Hepatocyte (in vitro differentiated cells): ENCODE data around the gene ANKRD11.

Experiments
- EZH2 ChIP-seq: fragments of 200-600 bp; sonication (generic); IDR thresholded peaks from 2 replicates; pipeline ENCODE4 v1.6.1; 2016; ENCODE audit warnings: antibody characterized with exemption, mild to moderate bottlenecking, borderline replicate concordance
- EZH2phosphoT487 ChIP-seq: fragments of 200-600 bp; sonication (generic); IDR thresholded peaks from one replicate; pipeline ENCODE4 v1.6.1; 2018; ENCODE audit warnings: antibody characterized with exemption, mild to moderate bottlenecking, low read depth, moderate library complexity; ENCODE audit not compliant: unreplicated experiment, severe bottlenecking
- TF ChIP-seq, protein P1 (sequence below): fragments of 200-600 bp; sonication (generic); IDR thresholded peaks from 2 replicates; pipeline ENCODE4 v1.5.1; 2016; ENCODE audit warnings: antibody characterized with exemption, mild to moderate bottlenecking; ENCODE audit not compliant: poor library complexity

DNA sequence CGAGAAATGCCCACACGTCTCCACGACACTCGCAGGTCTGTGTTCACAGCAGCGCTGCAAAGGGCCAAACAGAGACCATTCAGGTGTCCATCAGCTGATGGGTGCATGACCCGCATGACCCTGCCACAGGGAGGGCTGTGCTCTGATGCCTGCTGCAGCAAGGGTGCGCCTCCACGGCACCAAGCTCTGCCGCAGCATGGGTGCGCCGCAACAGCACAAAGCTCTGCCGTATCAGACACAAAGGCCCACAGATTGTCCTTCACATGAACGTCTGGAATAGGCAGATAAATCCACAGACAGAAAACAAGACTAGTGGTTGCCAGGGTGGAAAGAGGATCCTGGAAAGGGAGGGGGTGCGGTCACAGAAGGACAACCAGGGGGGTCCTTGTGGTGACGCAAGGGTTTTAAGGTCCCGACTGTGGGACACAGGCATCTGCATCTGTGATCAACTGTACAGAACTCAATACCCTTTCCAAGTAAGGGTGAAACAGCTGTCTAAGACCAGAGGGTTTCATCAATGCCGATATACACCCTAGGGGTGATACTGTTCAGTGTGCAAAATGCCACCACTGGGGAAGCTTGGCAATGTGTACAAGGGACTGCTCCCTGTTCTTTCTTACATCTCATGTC lies 121.0 kb downstream of the ANKRD11 start:
- TF ChIP-seq EZH2 (no peak), EZH2phosphoT487 (no peak)
- TF ChIP-seq, protein P1, sequence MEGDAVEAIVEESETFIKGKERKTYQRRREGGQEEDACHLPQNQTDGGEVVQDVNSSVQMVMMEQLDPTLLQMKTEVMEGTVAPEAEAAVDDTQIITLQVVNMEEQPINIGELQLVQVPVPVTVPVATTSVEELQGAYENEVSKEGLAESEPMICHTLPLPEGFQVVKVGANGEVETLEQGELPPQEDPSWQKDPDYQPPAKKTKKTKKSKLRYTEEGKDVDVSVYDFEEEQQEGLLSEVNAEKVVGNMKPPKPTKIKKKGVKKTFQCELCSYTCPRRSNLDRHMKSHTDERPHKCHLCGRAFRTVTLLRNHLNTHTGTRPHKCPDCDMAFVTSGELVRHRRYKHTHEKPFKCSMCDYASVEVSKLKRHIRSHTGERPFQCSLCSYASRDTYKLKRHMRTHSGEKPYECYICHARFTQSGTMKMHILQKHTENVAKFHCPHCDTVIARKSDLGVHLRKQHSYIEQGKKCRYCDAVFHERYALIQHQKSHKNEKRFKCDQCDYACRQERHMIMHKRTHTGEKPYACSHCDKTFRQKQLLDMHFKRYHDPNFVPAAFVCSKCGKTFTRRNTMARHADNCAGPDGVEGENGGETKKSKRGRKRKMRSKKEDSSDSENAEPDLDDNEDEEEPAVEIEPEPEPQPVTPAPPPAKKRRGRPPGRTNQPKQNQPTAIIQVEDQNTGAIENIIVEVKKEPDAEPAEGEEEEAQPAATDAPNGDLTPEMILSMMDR = no peak
